LNCaP clone FGC (cell line): ENCODE data around the gene RGL1.

Source experiments
- DNase-seq: peaks from one replicate; pipeline ENCODE4 v3.0.0-alpha.2; 2011; ENCODE audit warnings: low read depth
- H3K4me3 ChIP-seq: 2 replicates; pipeline ENCODE4 v1.5.1; 2011; ENCODE audit warnings: mild to moderate bottlenecking, low read depth, low read length, control low read depth
- CTCF ChIP-seq: IDR thresholded peaks from 2 replicates; pipeline ENCODE4 v1.5.1; 2012; ENCODE audit warnings: mild to moderate bottlenecking; ENCODE audit not compliant: control insufficient read depth, insufficient read depth; ENCODE audit errors: extremely low read depth

The RGL1 gene

GRCh38 chr1:183892351-183892793, 87.5 kb downstream of the RGL1 start:
- peak; percentile 56 for DNase-seq
- no peak for TF ChIP-seq CTCF
- no peak overlapping the region for H3K4me3 ChIP-seq

GRCh38 chr1:183893561-183894289, 88.8 kb downstream of the RGL1 start:
- TF ChIP-seq CTCF = no peak
- DNase-seq = no peak
- no peak overlapping the region for H3K4me3 ChIP-seq

- no peak for TF ChIP-seq CTCF
- no peak for DNase-seq
- no peak overlapping the region for H3K4me3 ChIP-seq
Measured at GRCh38 chr1:183894290-183894565, 89.3 kb downstream of the RGL1 start.

- TF ChIP-seq CTCF = no peak
Measured at GRCh38 chr1:183896466-183897048, 91.6 kb downstream of the RGL1 start.

GRCh38 chr1:183898001-183898396, 93.1 kb downstream of the RGL1 start:
- DNase-seq = no peak
- no peak overlapping the region for H3K4me3 ChIP-seq
- no peak for TF ChIP-seq CTCF

More at GRCh38 chr1:183896466-183897048, 91.6 kb downstream of the RGL1 start:
- DNase-seq = no peak
- H3K4me3 ChIP-seq = no peak overlapping the region

GRCh38 chr1:183898610-183899009, 93.7 kb downstream of the RGL1 start:
- no peak overlapping the region for H3K4me3 ChIP-seq
- DNase-seq = no peak
- no peak for TF ChIP-seq CTCF
